GM23338 (cell line): ENCODE data around the gene RAB33B.

Experiments used
- CREB1 ChIP-seq: fragments of 250-450 bp; sonication (Bioruptor Pico); IDR thresholded peaks from 2 replicates; pipeline ENCODE4 v1.5.0; 2020; ENCODE audit warnings: low read depth, mild to moderate bottlenecking, moderate library complexity
- CTCF ChIP-seq, 2 experiments: fragments of 200-600 bp in 1 of 2; sonication (generic) in 1 of 2; conservative IDR thresholded peaks; 2 replicates each; pipeline versions ENCODE4 v1.5.1 to v1.6.1; 2016 to 2017; ENCODE audit warnings: antibody characterized with exemption in 2 of 2, low read depth in 2 of 2, mild to moderate bottlenecking in 2 of 2, moderate library complexity in 1 of 2
- ETS1 ChIP-seq: IDR thresholded peaks from 2 replicates; pipeline ENCODE4 v1.6.1; 2016; ENCODE audit warnings: antibody characterized with exemption
- EZH2 ChIP-seq: fragments of 200-600 bp; sonication (generic); IDR thresholded peaks from one replicate; pipeline ENCODE4 v1.8.0; 2017; ENCODE audit warnings: antibody characterized with exemption, mild to moderate bottlenecking, low read depth; ENCODE audit not compliant: unreplicated experiment
- EZH2phosphoT487 ChIP-seq: fragments of 200-600 bp; sonication (generic); IDR thresholded peaks from one replicate; pipeline ENCODE4 v1.8.1; 2018; ENCODE audit warnings: antibody characterized with exemption; ENCODE audit not compliant: unreplicated experiment
- JUNB ChIP-seq: IDR thresholded peaks from one replicate; pipeline ENCODE4 v1.6.1; 2016; ENCODE audit warnings: antibody characterized with exemption; ENCODE audit not compliant: unreplicated experiment
- NANOG ChIP-seq: IDR thresholded peaks from 2 replicates; pipeline ENCODE4 v1.6.1; 2016; ENCODE audit warnings: antibody characterized with exemption, borderline replicate concordance
- POLR2AphosphoS5 ChIP-seq: IDR thresholded peaks from 2 replicates; pipeline ENCODE4 v1.6.1; 2016; ENCODE audit warnings: antibody characterized with exemption, low read depth
- REST ChIP-seq: IDR thresholded peaks from one replicate; pipeline ENCODE4 v1.6.1; 2018; ENCODE audit warnings: antibody characterized with exemption; ENCODE audit not compliant: unreplicated experiment
- STAT1 ChIP-seq: IDR thresholded peaks from one replicate; pipeline ENCODE4 v1.6.1; 2016; ENCODE audit warnings: antibody characterized with exemption; ENCODE audit not compliant: unreplicated experiment
- ZNF114 ChIP-seq: fragments of 250-450 bp; sonication (Bioruptor Pico); IDR thresholded peaks from 2 replicates; pipeline ENCODE4 v1.5.0; 2020; ENCODE audit warnings: mild to moderate bottlenecking, moderate library complexity
- ZNF331 ChIP-seq: fragments of 250-450 bp; sonication (Bioruptor Pico); IDR thresholded peaks from 2 replicates; pipeline ENCODE4 v1.5.0; 2020; ENCODE audit warnings: low read depth, mild to moderate bottlenecking, moderate library complexity
- ZNF462 ChIP-seq: fragments of 250-450 bp; sonication (Bioruptor Pico); IDR thresholded peaks from 2 replicates; pipeline ENCODE4 v1.5.0; 2020; ENCODE audit warnings: mild to moderate bottlenecking, moderate library complexity

GRCh38 chr4:139521754-139522401 lies 68.0 kb downstream of the RAB33B start:
- TF ChIP-seq CTCF (conservative IDR thresholded peaks at IDR 0.05; ENCODE audit: low read depth in 2 of 2): no peak
- TF ChIP-seq POLR2AphosphoS5: no peak
- TF ChIP-seq JUNB: no peak
- TF ChIP-seq EZH2phosphoT487: no peak
- TF ChIP-seq REST: no peak
- TF ChIP-seq EZH2: no peak
- no peak for TF ChIP-seq NANOG
- TF ChIP-seq ZNF114 (CRISPR knock-in tag): no peak
- TF ChIP-seq ETS1: no peak
- no peak for TF ChIP-seq CREB1
- no peak for TF ChIP-seq STAT1
- TF ChIP-seq ZNF462 (CRISPR knock-in tag): no peak
- TF ChIP-seq ZNF331 (CRISPR knock-in tag): no peak
